Stimulated activated CD4-positive, alpha-beta T cell treated with anti-CD3 and anti-CD28 coated beads, Interleukin-1b, Interleukin-23, amount 100 ng/mL, for 1 hour (primary cell): ENCODE data around the gene SLC9A1.

Experiments
- DNase-seq, 2 donors: peaks; one replicate each; pipeline ENCODE4 v3.0.0-alpha.2; 2020; ENCODE audit warnings: low read depth in 2 of 2

Gene SLC9A1

DNA sequence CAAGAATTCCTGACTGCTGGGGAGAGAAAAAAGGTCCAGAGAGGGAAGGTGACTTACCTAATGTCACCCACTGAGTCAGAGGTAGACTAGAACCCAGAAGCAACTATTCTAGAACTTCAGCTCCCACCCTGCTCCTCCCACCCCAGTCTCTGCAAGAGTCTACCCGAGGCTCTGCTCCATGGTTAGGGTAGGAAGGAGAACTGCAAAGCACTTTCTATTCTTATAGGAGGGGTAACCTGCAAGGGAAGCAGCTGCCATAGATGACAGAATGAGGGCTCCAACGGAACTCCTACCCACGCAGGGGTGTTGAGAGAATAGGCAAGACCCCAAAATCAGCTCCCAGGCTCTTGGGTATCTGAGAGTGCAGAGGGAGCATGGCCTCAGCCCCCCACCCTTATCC, 4.3 kb downstream of the SLC9A1 start:
- no peak for DNase-seq

GRCh38 chr1:27150183-27150582, 4.7 kb downstream of the SLC9A1 start:
- DNase-seq, result no peak

GRCh38 chr1:27149762-27150113, 5.2 kb downstream of the SLC9A1 start:
- DNase-seq, result no peak

- DNase-seq, result no peak
Measured at GRCh38 chr1:27149084-27149761, 5.7 kb downstream of the SLC9A1 start.

GRCh38 chr1:27148591-27148990, 6.3 kb downstream of the SLC9A1 start:
- no peak for DNase-seq

DNA sequence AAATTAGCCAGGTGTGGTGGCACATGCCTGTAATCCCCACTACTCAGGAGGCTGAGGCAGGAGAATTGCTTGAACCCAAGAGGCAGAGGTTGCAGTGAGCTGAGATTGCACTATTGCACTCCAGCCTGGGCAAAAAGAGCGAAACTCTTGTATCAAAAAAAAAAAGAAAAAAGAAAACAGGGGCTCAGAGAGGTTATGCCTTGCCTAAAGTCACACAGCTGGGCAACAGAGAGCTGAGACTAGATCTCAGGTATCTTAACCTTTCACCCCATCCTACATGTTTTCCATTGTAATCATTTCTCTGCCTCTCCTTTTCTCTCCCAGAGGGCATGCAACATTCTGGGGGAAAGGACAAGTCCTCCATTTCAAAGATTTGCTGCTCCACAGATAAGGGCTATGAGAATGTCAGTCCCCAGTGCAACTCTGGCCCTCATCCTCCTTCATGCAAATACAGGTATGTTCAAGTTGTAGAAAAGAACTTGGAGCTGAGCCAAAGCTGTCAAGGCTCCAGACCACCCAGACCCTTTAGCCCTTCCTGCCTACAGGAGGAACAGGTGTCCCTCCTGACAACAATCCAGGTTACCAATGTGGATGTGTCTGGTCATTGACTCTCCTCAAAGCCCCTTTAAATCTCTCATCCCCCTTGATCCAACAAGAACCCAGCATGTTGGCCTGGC, 6.9 kb downstream of the SLC9A1 start:
- DNase-seq, result no peak

- no peak for DNase-seq
Measured at GRCh38 chr1:27145934-27146354, 9.0 kb downstream of the SLC9A1 start.

DNA sequence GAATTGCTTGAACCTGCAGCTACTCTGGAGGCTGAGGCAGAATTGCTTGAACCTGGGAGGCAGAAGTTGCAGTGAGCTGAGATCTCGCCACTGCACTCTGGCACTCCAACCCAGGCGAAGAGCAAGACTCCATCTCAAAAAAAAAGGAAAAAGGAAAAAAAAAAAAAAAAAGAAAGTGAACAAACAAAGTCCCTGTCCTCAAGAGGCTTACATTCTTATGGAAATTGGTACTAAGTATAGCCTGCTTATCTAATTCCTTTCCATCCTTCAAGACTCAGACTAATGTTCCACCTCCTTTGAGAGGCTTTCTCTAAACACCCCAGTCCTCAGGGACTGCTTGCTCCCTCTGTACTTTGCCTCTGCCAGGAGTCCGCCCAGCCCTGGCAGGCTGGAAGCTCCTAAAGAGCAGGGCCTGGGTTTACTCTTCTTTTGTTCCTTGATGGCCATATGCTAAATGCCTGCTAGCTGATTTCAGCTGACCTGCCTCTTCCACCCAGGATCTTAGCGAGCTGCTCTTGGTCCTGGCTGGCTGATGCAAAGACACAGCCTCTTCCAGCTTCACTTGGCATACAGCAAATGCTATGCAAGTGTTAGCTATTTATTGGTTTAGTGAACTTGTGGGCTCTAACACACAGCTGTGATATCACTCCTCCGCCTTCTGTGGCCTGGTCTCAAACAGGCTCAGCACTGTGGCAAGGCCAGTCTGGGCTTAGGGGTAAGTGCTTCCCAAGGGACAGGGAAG, 9.8 kb downstream of the SLC9A1 start:
- DNase-seq, result no peak

DNA sequence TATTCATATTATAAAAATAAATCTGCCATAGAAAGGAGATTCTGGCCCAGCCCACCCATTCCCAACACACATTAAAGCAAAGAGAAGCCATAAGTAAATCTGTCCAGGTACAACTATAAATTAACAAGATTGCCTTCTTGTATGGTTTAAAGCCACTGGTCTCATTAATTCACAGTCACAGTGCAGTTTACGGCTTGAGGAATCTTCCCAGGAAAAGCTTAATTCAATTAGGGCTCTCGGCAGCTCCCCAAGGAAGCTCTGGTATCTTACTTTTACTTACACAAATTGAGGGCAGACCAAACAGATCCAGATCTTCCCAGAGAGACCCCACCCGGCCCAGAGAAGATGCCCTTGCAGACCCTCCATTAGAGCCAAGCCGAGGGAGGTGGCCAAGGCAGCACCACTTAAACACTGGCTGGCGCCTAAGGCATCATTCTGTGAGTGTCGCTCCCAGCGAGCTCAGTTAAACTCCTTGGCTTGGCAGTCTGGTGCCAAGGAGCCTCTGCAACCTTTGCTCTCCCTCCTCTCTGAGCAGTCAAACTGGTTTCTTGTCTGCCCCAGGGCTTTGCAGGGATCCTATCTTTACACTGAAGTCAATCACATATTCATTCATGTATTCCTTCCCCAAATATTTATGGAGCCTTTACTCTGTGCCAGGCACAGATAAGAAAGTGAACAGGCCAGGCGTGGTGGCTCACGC, 10.7 kb downstream of the SLC9A1 start:
- DNase-seq, result no peak

GRCh38 chr1:27143401-27143800, 11.5 kb downstream of the SLC9A1 start:
- no peak for DNase-seq

- DNase-seq, result no peak
Measured at GRCh38 chr1:27142464-27142863, 12.5 kb downstream of the SLC9A1 start.

DNA sequence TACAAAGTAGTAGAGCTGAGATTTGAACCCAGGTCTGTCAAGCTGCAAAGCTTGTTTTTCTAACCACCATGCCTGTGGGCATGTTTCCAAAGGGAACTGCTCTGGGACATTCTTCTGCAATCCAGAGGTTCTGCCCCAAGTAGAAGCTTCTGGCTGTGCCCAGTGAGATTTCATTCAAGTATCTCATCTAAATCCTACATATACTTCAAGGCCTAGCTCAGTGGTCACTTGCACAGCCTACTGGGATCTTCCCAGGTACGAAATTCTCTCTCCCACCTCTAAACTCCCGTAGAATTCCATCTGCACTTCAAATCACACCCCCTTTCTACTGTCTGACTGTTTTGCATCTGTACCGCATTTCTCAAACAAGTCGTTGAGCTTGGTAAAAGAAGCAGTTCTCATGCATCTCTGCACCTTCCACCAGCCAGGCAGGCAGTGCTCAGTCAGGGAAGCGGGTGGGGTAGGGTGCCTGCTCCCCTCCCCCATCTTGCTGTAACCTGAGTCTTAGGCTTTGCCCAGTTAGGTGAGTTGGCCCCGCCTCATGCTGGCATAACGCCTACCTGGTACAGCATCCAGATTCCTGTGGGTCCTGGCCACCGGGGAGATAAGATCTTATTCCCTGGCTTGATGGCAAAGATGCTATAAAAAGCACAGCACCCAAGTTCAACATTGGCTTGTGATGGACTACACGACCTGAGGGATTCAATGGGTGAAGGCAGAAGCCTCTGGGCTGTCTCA, 13.5 kb downstream of the SLC9A1 start:
- DNase-seq, result no peak

- DNase-seq, result no peak
Measured at GRCh38 chr1:27139980-27140379, 14.9 kb downstream of the SLC9A1 start.

- DNase-seq, result no peak
Measured at GRCh38 chr1:27138927-27139326, 16.0 kb downstream of the SLC9A1 start.

DNA sequence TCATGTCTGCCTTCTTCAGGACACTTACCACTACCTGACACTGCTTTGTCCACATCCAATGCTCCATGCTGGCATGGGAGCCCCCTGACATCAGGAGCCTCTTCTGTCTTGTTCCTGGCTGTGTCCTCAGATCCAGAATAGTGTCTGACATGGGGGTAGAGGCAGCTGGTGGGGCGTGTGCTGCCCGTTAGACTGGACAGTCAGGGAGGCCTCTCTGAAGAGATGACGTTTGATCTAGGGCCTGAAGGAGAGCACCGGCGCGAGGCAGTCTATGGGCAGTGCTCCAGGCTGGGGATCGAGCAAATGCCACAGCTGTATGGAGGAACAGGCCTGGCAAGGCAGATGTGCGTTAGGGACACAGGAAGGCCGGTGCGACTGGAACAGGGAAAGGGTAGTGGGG, 16.6 kb downstream of the SLC9A1 start:
- no peak for DNase-seq

- DNase-seq, result no peak
Measured at GRCh38 chr1:27137544-27138075, 17.3 kb downstream of the SLC9A1 start.

DNA sequence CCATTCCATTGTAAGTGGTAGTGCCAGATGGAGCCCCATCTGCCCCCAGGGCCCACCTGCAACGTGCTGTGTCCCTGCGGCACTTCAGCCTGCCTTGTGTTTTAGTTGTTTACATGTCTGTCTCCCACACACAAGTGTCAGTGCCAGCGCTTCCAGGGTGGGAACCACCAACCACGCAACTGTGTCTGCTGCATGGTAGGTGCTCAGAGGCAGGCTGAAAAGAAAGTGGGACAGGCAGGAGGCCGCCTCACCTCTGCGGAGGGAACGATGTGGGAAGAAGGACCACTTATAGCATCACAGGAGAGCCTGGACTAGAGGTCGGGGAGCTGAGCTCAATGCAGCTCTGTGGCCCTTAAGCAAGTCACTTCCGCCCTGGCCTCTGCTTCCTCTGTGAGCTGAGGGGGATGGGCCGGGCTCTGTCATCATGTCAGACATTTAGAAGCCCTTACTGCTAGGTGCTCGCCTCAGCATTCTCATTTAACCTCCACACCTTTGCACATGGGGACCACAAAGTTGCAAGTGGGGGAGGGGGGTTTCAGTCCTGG, 17.9 kb downstream of the SLC9A1 start:
- DNase-seq, result peak; percentile 32 to 42

- no peak for DNase-seq
Measured at GRCh38 chr1:27136236-27136551, 18.7 kb downstream of the SLC9A1 start.

DNA sequence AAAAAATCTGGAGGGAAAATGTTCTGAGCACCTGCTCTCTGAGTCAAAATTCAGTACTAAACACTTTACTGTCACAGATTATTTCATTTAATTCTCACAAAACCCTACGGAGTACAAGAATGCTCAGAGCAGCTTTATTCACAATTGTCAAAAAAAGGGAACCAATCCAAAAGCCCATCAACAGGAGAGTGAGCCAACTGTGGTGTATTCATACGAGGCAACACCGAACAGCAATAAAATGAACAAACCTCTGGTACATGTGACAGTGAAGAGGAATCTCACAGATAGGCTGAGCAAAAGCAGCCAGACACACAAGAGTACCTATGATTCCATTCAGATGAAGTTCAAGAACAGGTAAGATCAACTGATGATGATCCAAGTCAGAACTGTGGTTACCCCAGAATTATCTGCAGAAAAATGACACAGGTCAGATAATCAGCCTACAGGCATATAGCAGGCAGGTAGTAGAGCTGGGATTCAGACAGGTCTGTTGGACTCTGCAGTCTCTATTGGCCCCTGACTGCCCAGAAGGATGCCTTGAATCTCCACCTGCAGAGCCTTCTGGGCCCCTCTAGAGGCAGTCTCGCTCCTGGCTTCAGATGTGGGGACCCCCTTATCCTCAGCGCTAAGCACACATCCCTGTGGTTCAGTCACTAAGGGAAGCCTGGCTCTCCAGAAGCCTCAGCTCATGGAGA, 19.2 kb downstream of the SLC9A1 start:
- DNase-seq, result no peak

GRCh38 chr1:27133991-27134390, 20.9 kb downstream of the SLC9A1 start:
- DNase-seq, result no peak

DNA sequence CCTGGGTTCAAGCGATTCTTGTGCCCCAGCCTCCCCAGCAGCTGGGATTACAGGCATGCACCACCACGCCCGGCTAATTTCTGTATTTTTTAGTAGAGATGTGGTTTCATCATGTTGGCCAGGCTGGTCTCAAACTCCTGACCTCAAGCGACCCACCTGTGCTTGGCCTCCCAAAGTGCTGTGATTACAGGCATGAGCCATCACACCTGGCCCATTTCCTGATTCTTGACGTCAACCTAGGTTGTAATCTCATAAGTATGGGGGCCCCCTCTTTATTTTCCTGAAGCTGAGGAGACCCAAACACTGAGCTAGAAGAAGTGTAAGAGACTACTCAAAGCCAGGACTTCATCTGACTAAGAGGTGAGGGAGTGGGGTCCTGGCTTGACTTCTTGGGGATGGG, 21.8 kb downstream of the SLC9A1 start:
- DNase-seq, result no peak
